ENCODE data around the gene ABCB10.

DNA sequence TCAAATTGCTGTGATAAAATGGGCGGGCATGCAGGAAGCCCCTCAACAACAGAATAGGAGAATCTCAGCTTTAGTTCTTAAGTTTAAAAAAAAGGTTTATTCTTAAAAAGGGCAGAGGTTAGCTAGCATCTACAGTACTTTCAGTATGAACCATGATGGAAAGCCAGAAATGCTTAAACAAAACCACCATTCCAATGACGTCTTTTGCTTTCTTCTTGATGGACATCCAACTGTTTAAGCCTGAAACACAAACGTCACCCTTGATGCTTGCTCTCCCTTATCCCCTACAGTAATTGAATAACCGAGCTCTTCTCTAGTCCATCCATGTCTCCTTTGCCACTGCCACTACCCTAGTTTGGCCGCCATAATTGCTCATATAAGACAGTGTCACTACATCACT is 41.7 kb upstream of the ABCB10 start:
- TF ChIP-seq, protein P1, sequence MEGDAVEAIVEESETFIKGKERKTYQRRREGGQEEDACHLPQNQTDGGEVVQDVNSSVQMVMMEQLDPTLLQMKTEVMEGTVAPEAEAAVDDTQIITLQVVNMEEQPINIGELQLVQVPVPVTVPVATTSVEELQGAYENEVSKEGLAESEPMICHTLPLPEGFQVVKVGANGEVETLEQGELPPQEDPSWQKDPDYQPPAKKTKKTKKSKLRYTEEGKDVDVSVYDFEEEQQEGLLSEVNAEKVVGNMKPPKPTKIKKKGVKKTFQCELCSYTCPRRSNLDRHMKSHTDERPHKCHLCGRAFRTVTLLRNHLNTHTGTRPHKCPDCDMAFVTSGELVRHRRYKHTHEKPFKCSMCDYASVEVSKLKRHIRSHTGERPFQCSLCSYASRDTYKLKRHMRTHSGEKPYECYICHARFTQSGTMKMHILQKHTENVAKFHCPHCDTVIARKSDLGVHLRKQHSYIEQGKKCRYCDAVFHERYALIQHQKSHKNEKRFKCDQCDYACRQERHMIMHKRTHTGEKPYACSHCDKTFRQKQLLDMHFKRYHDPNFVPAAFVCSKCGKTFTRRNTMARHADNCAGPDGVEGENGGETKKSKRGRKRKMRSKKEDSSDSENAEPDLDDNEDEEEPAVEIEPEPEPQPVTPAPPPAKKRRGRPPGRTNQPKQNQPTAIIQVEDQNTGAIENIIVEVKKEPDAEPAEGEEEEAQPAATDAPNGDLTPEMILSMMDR (IDR thresholded peaks at IDR 0.05), result no peak
- TF ChIP-seq EP300 (IDR thresholded peaks at IDR 0.05) (no peak), POLR2A (IDR thresholded peaks at IDR 0.05) (no peak), POLR2AphosphoS5 (IDR thresholded peaks at IDR 0.05) (no peak)

Measured in gastroesophageal sphincter (tissue), 3 donors.